A172 (cell line): ENCODE results near the gene DNAJC25. TPM values are rescaled to one million over a fixed set of nuclear protein-coding genes. Genes with fewer than 3 reads are reported as not detected.

Experiments used
- DNase-seq: peaks from one replicate; pipeline ENCODE4 v3.0.0-alpha.2; 2015; ENCODE audit warnings: low spot score
- total RNA-seq: library from RNA; depleted of rRNA; stranded (reverse); fragments of >200 nt; shearing (Covaris generic); gene quantifications from 2 replicates; pipeline ENCODE4 v1.2.3, GENCODE V29; 2014

DNAJC25 gene
- total RNA-seq, 1 experiment from 2014 or later, result 8.7 TPM

DNA sequence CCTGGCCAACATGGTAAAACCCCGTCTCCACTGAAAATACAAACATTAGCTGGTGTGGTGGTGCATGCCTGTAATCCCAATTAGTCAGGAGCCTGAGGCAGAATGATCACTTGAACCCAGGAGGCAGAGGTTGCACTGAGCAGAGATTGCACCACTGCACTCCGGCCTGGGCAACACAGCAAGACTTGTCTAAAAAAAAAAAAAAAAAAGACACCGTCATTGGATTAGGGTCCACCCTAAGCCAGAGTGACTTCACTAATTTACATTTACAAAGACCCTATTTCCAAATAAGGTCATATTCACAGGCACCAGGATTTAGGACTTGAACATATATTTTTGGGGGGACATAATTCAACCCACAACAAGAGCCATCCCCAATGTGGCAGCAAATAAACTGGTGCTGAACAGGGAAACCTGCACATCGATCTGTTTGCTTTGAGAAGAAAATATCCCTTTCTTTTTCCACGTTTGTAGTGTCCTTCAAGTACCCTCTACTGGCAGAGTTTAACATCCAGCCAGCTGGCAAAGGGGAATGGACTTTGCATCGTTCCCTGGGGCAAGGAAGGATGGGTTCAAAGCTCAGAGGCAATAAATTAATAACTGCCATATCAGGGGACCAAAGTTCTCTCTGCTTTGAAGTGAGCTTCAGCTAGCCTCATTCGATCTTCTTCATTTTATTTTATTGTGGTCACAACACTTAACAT, 3.7 kb upstream of the DNAJC25 start:
- no peak for DNase-seq

DNA sequence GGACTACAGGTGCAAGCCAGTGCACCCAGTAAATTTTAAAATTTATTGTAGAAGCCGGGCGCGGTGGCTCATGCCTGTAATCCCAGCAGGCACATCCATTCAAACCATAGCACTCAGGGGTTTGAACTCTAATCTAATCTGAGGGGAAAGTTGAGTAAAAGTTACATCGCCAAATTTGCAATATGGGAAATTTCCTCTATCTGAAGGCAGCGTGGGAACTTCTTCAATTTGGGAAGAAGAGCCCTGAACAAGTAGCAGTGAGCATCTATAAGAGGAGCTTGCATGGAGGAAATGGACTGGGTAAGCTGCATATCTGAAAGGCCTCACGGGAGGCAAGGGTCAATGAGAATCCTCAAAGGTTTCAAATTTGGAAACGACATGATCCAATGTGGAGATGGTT, 2.7 kb upstream of the DNAJC25 start:
- no peak for DNase-seq

DNA sequence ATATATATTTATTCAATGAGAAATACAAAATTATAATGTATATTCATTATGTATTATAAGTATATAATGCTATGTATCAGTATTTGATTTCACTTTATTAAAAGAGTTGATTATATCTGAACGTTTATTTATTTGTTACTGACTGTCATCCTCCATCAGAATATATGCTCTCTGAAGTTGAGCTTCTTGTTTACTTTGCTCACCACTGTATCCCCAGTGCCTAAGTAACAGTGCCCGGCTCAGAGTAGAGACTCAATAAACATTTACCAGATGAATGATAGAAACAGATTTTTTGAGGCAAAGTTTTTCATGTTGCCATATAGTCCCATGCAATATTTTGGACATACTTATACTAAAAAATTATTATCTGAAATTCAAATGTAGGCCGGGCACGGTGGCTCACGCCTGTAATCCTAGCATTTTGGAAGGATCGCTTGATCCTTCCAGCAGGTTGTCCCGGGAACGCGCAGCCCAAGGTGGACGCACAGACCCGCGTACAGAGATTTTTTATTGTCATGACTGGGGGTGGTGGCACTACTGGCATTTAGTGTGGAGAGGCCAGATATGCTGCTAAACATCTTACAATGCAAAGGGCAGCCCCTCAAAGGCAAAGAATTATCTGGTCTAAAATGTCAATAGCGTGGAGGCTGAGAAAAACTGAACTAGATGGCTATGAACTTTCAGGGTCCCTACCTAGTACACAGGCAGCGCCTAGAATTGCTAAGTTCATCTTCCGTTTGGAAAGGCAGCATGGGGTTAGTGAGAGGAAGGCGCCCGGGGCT, 761 bp upstream of the DNAJC25 start:
- no peak for DNase-seq

DNA sequence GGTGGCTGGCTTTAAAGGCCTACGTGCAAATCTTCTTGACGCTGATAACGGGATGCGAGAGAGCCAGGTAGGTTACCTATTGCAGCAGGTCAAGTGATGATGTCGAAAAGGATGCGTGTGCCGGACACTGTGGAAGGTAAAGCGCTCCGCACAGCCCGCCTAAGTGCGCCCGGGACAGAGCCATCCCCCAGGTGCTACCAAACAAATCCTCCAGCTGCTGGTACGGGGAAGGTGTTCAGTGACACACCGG, 245 bp upstream of the DNAJC25 start:
- no peak for DNase-seq

DNA sequence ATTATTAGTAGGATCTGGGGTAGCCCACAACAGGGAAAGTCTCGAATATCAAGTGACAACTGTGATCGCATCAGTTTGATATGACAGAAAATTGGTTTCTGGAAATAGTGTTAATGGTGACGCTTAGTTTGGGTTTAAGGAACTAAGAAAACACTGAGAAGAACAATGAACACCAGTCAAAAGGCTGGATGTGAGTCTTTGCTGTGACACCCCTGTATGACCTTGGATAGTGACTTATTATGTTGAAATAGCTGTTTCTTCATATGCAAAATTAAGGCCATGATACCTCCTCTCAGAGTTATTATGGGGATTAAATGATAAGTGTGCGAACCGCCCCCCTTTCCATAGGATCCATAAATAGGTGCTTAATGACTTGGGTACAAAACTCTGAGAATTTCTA, 926 bp downstream of the DNAJC25 start:
- no peak for DNase-seq

DNA sequence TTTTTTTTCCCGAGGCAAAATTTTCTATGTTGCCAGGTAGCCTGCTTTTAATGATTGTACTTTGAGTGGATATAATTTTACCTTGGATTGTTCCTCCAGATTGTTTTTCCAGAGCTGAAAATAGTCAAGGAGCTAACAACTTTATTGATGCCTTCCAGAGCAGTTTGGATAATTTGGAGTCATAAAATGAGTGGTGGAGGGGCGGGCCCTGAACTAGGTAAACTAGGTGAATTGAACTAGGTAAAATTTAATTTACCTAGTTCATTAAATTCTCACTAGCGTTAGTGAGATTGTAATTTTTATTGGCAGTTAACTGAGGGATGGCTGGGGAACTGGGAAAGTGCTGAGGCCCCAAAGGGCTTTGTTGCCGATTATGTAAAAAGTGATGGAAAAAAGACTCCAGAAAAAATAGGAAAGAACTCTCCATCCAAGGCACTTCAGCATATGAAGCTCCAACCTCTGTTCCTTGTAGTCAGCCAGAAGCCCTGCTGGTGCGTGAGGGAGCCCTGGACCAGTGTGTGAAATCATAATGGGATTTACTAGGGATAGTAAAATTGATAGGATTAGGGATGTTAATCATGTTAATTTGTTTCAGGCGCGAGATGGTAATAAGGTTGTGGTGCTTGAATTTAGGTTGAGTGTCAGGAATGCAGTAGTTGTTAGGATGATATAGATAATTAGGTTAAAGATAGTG, 1.7 kb downstream of the DNAJC25 start:
- DNase-seq, result no peak

DNA sequence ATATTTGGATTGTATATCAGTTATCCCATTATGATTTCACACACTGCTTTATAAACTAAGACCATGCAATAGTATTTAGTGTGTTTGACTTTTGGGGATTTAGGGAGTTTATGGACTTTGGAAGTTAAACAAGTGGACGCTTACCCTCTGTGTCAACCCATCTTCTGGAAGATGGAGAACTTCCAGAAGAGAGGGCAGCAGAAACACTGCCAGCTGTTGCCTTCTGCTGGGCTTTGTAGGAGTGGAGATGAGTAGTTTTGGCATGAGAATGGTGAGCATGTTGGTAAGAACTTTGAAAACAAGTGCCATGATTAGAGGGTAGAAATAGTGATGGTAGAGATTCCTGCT, 2.2 kb downstream of the DNAJC25 start:
- DNase-seq, result no peak

DNA sequence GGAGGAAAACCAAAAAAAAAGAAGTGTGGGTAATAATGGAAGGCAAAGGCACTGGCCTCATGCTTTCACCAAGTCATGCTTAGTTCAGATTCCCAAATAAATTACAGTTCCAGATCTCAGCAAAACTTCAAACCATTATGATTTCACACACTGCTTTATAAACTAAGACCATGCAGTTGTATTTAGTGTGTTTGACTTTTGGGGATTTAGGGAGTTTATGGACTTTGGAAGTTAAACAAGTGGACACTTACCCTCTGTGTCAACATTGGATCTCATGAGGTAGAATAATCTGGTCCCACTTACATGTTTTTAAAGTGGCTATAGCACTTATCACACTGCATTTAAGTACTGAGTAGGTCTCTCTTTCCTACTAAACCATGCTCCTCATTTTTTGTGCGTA, 3.7 kb downstream of the DNAJC25 start:
- DNase-seq, result no peak

DNA sequence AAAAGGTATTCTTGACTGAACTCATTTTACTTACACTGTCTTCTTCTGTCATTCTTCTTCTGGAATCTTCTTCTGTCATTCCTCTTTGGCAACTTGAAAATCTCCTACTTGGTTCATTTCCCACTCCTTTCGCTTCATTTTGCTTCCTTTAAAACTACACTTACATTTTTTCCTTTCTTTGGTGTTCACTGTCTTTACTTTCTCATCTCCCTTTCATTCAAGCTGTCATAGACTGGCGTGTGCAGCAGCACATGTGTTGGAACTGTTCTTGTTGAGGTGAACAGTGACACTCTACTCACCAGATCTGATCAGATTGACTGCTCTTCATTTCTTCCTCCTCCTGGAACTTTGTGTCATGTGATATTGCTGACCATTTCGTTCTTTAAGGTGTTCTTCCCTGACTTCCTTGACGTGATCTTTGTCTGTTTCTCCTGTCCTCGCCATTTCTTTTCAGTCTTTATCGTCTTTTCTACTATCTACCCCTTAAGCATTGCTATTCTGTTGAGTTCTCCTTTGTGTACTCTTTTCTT, 6.4 kb downstream of the DNAJC25 start:
- no peak for DNase-seq

DNA sequence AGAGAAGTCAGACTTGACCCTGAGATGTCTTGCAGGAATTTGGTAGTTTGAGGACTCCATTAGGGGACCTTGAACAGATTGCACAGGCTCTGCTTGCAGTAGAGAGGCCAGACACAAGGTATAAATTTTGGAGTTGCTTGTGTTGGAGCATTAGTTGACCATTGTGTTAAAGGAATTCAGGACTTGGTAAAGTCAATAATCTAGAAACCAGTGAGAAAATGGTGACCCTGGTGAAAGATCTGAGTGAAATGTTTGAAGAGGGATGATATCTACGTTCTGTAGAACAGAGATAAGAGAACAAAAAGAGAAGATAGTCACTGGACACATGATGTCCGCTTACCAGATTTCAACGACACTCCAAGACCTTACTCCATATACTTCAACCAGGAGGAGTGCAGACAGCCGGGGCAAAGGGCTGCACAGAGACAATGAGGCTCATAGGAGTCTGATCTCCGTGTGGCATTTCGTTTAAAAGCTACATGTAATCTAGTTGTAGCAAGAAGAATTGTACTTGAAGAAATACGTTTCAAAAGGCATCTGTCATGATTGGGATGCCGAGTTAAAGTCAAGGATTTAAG, 13.2 kb downstream of the DNAJC25 start:
- no peak for DNase-seq

DNA sequence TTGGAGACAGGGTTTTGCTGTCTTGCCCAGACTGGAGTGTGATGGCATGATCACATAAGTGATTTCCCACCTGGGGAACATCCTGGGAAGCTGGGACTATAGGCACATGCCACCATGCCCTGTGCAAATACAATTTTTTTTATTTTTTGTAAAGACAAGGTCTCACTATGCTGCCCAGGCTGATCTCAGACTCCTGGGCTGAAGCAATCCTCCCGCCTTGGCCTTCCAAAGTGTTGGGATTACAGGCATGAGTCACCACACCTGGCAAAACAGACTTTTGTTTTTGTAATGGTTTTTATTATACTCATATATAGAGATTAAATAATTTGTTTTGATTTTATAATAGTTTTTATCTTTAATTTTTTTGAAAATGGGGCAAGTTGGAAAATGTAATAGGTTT, 14.7 kb downstream of the DNAJC25 start:
- no peak for DNase-seq

DNA sequence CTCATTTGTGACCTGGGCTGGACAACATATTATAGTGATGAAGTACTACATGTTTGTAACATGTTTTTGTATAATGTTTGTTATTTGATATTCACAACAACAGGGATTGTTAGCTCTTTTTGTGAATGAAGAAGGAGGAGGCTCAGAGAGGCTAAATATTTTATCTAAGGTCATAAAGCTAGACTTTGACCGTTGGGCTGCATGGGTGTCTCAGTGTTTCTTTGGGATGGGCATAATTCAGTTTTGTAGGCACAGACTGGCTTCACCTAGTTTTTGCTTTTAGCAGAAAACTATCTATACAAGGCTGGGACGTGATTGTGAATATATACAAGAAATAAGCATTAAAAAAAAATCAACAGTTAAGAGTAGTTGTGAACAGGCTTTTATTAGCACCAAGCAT, 15.3 kb downstream of the DNAJC25 start:
- no peak for DNase-seq

DNA sequence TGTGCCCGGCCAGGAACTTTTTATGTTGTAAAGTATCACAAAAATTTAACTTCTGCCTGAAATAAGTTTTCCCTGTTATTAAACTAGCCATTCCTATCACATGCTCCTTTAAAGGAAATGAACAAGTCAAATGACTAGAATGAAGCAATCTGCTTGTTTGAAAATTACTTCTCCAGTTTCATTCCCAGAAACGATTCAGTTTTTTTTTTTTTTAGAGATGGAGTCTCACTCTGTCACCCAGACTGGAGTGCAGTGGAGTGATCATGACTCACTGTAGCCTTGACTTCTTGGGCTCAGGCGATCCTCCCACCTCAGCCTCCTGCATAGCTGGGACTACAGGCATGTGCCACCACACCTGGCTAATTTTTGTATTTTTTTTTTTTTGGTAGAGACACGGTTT, 16.9 kb downstream of the DNAJC25 start:
- no peak for DNase-seq

DNA sequence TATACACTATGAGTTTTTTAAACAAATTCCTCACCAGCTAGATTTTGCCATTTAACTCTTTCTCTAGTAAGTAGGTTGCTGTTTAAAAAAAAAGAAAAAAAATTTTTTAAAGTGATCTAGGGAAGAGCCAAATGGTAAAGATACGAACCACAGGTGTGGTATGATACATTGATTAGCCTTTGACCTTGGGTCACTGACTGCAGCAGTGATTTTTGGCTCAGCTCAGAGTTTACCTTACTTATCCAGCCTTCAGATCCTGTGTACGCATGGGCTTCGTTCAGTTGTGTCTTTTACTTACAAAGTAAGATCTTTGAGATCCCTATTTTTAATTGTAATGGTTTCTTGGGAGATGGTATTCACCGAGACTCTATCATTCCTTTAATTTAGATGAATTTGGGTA, 17.9 kb downstream of the DNAJC25 start:
- no peak for DNase-seq

DNA sequence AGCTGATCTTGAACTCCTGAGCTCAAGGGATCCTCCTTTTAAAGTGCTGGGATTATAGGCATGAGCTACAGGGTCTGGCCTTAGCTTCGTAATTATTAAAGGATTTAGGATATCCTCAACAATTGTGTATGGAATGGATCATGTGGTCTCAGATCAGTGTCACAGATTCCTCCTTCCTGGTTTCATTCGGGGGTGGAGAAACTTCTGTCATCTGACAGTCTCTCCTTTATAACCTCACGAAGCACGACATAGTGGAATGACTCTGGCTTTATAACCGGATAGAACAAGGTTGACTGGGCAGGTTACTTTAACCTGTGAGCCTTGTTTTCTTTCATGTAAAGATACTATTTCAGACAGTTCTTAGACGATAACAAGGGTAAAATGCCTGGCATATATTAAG, 25.9 kb downstream of the DNAJC25 start:
- no peak for DNase-seq

DNA sequence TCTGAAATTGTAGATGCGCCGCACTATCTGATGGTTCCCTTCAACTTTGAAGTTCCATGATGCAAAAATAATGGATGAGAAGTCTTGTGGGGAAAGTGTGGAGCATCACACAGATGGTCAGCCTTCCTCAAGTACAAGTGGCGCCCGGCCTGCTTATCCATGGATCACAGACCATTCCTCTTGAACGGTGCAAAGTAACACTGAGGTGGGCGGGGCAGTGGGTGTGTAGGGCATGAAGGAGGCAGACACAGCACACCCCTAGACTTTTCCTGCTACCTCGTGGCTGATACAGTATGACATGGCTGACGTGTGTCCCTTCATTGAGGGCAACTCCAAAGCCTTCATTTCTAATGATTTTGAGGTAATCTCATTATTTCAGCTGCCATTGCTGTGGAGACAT, 27.8 kb downstream of the DNAJC25 start:
- no peak for DNase-seq

DNA sequence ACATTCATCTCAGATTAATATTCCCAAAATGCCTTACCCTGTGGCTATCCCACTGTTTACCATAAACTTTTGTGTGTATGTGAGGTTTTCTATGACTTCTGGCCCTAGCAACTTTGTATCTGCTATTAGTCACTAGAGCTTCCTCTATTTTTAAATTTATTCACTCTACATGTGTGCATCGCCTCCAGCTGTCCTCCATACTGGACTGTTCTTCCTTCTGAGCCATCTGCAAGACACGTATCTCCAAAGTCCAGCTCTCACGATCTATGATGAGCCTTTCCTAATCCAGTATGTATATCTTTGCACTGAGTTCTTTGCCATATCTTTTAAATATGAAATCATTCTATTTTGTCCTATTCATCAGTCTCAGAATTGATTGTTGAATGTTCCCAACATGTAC, 28.6 kb downstream of the DNAJC25 start:
- DNase-seq, result no peak

DNA sequence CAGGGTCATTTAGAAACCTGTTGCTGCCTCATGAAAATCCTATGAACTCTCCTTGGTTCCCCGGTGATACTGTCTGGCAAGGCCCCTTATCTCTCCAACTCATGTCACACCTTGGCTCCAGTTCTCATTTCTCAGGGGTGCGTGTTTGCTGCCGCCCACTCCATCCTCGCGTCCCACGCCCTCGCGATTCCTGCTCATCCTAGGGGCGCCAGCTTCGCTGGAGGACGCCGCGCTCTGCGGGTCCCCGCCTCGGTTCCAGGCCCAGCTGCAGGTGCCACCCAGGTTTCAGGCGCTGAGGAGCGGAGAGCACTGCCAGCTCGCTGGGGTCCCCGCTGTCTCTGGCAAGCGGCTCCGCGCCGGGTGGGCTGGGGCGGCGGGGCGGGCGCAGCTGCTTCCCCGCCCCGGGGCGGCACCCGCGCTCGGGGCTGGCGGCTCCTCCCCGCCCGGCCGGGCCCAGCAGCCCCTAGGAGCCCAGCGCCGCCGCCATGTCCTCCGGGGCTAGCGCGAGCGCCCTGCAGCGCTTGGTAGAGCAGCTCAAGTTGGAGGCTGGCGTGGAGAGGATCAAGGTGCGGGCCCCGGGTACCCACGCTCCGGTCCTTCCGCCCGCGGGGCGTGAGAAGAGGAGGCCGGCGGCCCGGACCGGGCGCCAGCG, 30.1 kb downstream of the DNAJC25 start, which contains the start of gene GNG10:
TSS of gene GNG10 (plus strand) at position 456 of the 652 bp plus-strand sequence. CDS start at position 486, 30 bp downstream.
- DNase-seq, result peak; percentile 30

DNA sequence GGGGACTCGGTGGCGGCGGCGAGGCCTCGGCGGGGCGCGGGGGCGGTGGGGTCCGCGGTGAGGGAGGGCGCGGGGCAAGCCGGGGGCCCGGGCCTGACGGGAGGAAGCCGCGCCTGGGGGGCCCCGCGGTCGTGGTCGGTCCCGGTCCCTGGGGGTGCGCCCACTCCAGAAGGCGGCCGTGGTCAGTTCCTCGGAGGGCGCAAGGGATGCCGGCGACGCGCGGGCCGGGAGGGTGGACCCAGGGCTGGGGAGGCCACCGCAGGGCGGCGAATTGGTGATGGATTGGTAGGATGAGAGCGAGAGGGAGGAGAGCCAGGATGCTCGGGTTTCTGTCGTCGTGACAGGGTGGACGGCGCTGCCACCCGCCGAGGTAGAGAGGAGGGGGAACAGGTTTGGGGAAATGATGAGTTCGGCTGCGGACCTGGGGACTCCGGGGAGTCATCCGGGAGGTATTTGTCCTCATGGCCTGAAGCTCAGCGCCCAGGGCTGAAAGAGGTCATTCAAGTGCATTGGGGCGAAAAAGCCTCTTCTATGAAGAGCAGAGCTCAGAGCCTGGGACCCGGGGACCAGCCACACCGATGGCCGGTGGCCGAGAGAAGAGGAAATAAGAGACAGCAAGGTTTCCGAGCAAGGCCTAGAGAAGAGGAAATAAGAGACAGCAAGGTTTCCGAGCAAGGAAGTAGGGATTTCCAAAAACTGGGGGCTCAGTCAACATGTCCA, 30.8 kb downstream of the DNAJC25 start:
- peak; percentile 11 for DNase-seq

DNA sequence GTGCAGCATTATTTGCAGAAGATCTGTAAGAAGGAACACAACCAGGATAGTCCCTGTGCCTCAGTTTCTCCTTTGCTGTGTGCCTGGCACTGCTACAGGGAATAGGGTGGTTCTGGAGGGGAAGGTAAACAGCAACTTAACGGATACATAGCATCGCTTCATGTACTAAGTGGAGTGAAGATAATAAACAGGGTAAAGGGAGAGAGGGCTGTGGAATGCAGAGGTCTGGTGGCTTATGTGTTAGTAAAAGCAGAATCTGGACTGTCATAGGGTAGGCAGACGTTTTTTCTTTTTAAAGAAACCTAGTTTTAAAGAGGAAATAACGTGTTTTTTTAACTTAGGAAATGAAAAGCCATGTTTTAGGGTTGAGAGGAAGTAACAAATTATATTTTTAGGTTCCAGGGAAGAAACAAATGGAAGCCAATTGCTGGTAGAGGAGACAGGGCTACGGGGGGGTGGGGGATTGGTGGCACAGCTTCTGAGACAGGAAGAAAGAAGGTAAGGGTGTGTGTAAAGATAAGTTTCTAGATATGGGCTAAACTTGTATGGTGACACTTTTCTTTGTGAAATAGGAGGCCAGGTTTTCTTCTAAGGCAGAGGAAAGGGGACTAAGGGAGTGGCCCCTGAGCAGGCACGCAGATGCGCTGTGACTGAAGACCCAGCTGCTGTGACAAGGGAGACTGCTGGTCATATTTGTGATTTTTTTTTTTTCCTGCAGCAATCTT, 31.6 kb downstream of the DNAJC25 start:
- DNase-seq, result no peak
